HepG2 (cell line): ENCODE data around the gene EVA1A. TPM values are rescaled to one million over a fixed set of nuclear protein-coding genes. Genes with fewer than 3 reads are reported as not detected.

ENCODE experiments used
- EHMT2 ChIP-seq: fragments of 200-600 bp; sonication (generic); IDR thresholded peaks from 2 replicates; pipeline ENCODE4 v1.7.0; 2017; ENCODE audit warnings: antibody characterized with exemption, low read depth, low read length, borderline replicate concordance
- KLF11 ChIP-seq: IDR thresholded peaks from 2 replicates; pipeline ENCODE4 v1.6.1; 2016; ENCODE audit warnings: missing compliant biosample characterization
- KMT2A ChIP-seq: sonication (generic); formaldehyde crosslinking; IDR thresholded peaks from 2 replicates; pipeline ENCODE4 v1.4.0; 2020; ENCODE audit warnings: missing genetic modification reagents
- NCOA2 ChIP-seq: sonication (generic); formaldehyde crosslinking; IDR thresholded peaks from 2 replicates; pipeline ENCODE4 v1.8.0; 2022; ENCODE audit warnings: inconsistent platforms
- NR2F1 ChIP-seq, 2 experiments: fragments of 450-650 bp in 1 of 2; formaldehyde crosslinking in 1 of 2; IDR thresholded peaks; 2 replicates each; pipeline versions ENCODE4 v1.5.0 to v1.6.1; 2016 to 2020; ENCODE audit warnings: mild to moderate bottlenecking in 1 of 2, missing compliant biosample characterization in 1 of 2, missing genetic modification reagents in 1 of 2, moderate library complexity in 1 of 2
- STAG1 ChIP-seq: sonication (generic); formaldehyde crosslinking; IDR thresholded peaks from 2 replicates; pipeline ENCODE4 v1.4.0; 2020; ENCODE audit warnings: missing genetic modification reagents
- ZNF317 ChIP-seq: sonication (generic); formaldehyde crosslinking; IDR thresholded peaks from 2 replicates; pipeline ENCODE4 v1.5.0; 2020; ENCODE audit warnings: mild to moderate bottlenecking, missing genetic modification reagents
- ZSCAN29 ChIP-seq: sonication (generic); formaldehyde crosslinking; conservative IDR thresholded peaks from 2 replicates; pipeline ENCODE4 v1.4.0; 2020; ENCODE audit warnings: mild to moderate bottlenecking, missing genetic modification reagents
- polyA plus RNA-seq, 8 experiments: library from polyadenylated mRNA; depleted of rRNA in 3 of 8; stranded (reverse) in 7 of 8; unstranded in 1 of 8; fragments of >200 nt; fragmentation: Illumina TruSeq in 4 of 8; extraction: Trizol in 4 of 8; gene quantifications; 2 replicates each; pipeline versions ENCODE4 v1.2.1 to v1.2.3, GENCODE V29; 2011 to 2016; ENCODE audit warnings: low read depth in 4 of 8, missing spikeins in 1 of 8, mixed read lengths in 1 of 8; ENCODE audit not compliant: insufficient read depth in 1 of 8
- total RNA-seq, 5 experiments: library from RNA; depleted of rRNA; stranded (reverse); fragments of >200 nt; fragmentation: Illumina TruSeq; extraction: Trizol; gene quantifications; 2 replicates each; pipeline ENCODE4 v1.2.3, GENCODE V29; 2016; ENCODE audit warnings: low read depth in 1 of 5
- TF ChIP-seq, protein P1 (sequence below): sonication (generic); formaldehyde crosslinking; IDR thresholded peaks from 2 replicates; pipeline ENCODE4 v1.4.0; 2020; ENCODE audit warnings: missing genetic modification reagents, borderline replicate concordance
- TF ChIP-seq, protein P2 (sequence below): sonication (generic); formaldehyde crosslinking; IDR thresholded peaks from 2 replicates; pipeline ENCODE4 v1.5.1; 2020; ENCODE audit warnings: missing genetic modification reagents, mild to moderate bottlenecking, borderline replicate concordance
- TF ChIP-seq, protein P3 (sequence below): sonication (generic); formaldehyde crosslinking; IDR thresholded peaks from 2 replicates; pipeline ENCODE4 v1.8.0; 2022; ENCODE audit warnings: missing genetic modification reagents, mild to moderate bottlenecking, borderline replicate concordance
- TF ChIP-seq, protein P4 (sequence below): sonication (generic); formaldehyde crosslinking; IDR thresholded peaks from 2 replicates; pipeline ENCODE4 v1.4.0; 2020; ENCODE audit warnings: mild to moderate bottlenecking, missing genetic modification reagents
- TF ChIP-seq, protein P5 (sequence below): sonication (generic); formaldehyde crosslinking; IDR thresholded peaks from 2 replicates; pipeline ENCODE4 v1.4.0; 2020; ENCODE audit warnings: missing genetic modification reagents

EVA1A gene
- total and polyA plus RNA-seq, 2 of the 13 experiments (the other 11 are each of a cell fraction or from before 2014, with no cell fraction given), result 57.5 to 57.8 TPM

DNA sequence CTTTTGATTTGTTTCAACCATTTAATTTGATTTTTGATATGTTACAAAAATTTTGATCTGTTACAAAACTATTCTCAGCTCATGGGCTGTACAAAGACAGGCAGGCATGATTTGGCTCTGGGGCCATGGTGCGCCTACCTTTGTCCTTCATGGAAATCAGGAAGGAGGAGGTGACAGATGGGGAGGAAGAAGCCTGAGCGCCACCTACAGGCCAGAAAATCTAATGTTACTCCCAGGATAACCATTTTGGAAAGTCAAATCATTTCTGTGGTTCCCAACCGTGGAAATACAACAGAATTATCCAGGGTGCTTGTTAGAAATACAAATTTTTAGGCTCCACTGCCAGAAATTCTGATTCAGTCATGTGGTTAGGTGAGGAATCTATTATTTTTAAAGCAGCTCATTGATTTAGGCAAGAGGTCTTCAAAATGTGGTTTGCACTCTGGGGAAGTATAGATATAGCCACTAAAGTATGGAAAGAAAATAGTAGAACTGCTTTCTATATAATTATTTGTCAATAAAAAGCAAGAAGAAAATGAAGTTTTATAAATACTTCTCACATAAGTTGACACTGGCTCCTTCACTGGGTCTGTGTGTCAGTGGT, 93.9 kb downstream of the EVA1A start (continued):
- TF ChIP-seq, protein P1, sequence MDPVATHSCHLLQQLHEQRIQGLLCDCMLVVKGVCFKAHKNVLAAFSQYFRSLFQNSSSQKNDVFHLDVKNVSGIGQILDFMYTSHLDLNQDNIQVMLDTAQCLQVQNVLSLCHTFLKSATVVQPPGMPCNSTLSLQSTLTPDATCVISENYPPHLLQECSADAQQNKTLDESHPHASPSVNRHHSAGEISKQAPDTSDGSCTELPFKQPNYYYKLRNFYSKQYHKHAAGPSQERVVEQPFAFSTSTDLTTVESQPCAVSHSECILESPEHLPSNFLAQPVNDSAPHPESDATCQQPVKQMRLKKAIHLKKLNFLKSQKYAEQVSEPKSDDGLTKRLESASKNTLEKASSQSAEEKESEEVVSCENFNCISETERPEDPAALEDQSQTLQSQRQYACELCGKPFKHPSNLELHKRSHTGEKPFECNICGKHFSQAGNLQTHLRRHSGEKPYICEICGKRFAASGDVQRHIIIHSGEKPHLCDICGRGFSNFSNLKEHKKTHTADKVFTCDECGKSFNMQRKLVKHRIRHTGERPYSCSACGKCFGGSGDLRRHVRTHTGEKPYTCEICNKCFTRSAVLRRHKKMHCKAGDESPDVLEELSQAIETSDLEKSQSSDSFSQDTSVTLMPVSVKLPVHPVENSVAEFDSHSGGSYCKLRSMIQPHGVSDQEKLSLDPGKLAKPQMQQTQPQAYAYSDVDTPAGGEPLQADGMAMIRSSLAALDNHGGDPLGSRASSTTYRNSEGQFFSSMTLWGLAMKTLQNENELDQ (CRISPR knock-in tag), result no peak
- TF ChIP-seq NR2F1 (CRISPR knock-in tag; IDR thresholded peaks at IDR 0.05), result no peak
- TF ChIP-seq NCOA2 (CRISPR knock-in tag), result no peak
- no peak for TF ChIP-seq KMT2A
- TF ChIP-seq, protein P2, sequence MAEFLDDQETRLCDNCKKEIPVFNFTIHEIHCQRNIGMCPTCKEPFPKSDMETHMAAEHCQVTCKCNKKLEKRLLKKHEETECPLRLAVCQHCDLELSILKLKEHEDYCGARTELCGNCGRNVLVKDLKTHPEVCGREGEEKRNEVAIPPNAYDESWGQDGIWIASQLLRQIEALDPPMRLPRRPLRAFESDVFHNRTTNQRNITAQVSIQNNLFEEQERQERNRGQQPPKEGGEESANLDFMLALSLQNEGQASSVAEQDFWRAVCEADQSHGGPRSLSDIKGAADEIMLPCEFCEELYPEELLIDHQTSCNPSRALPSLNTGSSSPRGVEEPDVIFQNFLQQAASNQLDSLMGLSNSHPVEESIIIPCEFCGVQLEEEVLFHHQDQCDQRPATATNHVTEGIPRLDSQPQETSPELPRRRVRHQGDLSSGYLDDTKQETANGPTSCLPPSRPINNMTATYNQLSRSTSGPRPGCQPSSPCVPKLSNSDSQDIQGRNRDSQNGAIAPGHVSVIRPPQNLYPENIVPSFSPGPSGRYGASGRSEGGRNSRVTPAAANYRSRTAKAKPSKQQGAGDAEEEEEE (CRISPR knock-in tag), result no peak
- TF ChIP-seq ZSCAN29 (CRISPR knock-in tag), result no peak
- TF ChIP-seq STAG1 (CRISPR knock-in tag), result peak; percentile 27; the same call in 1 of the 2 replicates
- TF ChIP-seq EHMT2, result 0 out of 2 replicates have a peak, but pooled peaks have one; percentile 24
- TF ChIP-seq, protein P3, sequence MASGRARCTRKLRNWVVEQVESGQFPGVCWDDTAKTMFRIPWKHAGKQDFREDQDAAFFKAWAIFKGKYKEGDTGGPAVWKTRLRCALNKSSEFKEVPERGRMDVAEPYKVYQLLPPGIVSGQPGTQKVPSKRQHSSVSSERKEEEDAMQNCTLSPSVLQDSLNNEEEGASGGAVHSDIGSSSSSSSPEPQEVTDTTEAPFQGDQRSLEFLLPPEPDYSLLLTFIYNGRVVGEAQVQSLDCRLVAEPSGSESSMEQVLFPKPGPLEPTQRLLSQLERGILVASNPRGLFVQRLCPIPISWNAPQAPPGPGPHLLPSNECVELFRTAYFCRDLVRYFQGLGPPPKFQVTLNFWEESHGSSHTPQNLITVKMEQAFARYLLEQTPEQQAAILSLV (CRISPR knock-in tag), result no peak
- TF ChIP-seq, protein P4, sequence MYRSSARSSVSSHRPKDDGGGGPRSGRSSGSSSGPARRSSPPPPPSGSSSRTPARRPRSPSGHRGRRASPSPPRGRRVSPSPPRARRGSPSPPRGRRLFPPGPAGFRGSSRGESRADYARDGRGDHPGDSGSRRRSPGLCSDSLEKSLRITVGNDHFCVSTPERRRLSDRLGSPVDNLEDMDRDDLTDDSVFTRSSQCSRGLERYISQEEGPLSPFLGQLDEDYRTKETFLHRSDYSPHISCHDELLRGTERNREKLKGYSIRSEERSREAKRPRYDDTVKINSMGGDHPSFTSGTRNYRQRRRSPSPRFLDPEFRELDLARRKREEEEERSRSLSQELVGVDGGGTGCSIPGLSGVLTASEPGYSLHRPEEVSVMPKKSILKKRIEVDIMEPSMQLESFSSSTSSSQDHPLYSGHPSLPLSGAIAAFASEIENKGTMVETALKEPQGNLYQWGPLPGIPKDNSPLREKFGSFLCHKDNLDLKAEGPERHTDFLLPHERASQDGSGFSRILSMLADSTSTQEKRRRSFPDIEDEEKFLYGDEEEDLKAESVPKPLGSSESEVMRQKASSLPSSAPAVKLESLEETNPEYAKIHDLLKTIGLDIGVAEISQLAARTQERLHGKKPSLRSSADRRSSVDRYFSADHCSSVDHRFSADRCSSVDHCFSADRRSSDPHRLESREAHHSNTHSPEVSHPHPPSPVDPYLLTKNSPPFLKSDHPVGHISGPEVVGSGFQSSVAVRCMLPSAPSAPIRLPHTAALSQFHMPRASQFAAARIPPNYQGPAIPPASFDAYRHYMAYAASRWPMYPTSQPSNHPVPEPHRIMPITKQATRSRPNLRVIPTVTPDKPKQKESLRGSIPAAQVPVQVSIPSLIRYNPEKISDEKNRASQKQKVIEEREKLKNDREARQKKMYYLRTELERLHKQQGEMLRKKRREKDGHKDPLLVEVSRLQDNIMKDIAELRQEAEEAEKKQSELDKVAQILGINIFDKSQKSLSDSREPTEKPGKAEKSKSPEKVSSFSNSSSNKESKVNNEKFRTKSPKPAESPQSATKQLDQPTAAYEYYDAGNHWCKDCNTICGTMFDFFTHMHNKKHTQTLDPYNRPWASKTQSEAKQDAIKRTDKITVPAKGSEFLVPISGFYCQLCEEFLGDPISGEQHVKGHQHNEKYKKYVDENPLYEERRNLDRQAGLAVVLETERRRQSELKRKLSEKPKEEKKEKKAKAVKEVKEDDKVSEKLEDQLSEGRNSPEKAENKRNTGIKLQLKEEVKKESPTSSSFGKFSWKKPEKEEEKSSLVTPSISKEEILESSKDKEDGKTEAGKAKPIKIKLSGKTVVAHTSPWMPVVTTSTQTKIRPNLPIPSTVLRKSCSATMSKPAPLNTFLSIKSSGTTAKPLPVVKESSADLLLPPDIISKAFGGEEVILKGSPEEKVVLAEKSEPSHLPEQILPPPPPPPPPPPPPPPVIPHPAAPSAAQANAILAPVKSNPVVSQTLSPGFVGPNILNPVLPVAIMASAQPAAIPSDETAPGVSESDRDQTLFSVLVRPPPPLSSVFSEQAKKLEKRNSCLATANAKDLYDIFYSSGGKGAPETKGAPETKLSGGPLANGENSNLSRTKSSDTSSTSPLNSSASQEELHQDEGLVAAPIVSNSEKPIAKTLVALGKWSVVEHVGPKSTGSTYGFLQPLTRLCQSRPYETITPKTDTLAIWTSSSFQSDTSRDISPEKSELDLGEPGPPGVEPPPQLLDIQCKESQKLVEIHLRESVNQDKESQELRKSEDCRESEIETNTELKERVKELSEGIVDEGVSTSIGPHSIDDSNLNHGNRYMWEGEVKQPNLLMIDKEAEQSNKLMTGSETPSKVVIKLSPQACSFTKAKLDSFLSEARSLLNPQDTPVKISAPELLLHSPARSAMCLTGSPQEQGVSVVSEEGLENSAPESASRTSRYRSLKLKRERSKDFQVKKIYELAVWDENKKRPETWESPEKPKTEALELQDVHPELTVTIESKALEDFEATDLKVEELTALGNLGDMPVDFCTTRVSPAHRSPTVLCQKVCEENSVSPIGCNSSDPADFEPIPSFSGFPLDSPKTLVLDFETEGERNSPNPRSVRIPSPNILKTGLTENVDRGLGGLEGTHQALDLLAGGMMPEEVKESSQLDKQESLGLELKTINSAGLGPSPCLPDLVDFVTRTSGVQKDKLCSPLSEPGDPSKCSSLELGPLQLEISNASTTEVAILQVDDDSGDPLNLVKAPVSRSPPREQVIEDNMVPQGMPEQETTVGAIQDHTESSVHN (CRISPR knock-in tag), result no peak
- TF ChIP-seq, protein P5, sequence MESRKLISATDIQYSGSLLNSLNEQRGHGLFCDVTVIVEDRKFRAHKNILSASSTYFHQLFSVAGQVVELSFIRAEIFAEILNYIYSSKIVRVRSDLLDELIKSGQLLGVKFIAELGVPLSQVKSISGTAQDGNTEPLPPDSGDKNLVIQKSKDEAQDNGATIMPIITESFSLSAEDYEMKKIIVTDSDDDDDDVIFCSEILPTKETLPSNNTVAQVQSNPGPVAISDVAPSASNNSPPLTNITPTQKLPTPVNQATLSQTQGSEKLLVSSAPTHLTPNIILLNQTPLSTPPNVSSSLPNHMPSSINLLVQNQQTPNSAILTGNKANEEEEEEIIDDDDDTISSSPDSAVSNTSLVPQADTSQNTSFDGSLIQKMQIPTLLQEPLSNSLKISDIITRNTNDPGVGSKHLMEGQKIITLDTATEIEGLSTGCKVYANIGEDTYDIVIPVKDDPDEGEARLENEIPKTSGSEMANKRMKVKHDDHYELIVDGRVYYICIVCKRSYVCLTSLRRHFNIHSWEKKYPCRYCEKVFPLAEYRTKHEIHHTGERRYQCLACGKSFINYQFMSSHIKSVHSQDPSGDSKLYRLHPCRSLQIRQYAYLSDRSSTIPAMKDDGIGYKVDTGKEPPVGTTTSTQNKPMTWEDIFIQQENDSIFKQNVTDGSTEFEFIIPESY (CRISPR knock-in tag), result peak; percentile 56
- no peak for TF ChIP-seq ZNF317 (CRISPR knock-in tag)
- no peak for TF ChIP-seq KLF11
